Endothelial cell of umbilical vein (primary cell): ENCODE data around the gene MECP2. TPM values are rescaled to one million over a fixed set of nuclear protein-coding genes. Genes with fewer than 3 reads are reported as not detected.

ENCODE experiments used
- BruUV-seq: library from RNA; stranded (reverse); fragments of 400-500 nt; replicated peaks from 2 replicates; lab custom pipeline; 2021; lab: Mats Ljungman, UMichigan
- CTCF ChIA-PET: fragments of 300-600, 350-600 bp; sonication (Branson Sonifier 250); formaldehyde crosslinking; loops from one replicate; lab custom pipeline; 2021; ENCODE audit warnings: antibody characterized with exemption, inconsistent platforms; lab: Charles Lee
- POLR2A ChIA-PET: fragments of 300-600, 350-600 bp; sonication (Branson Sonifier 250); formaldehyde crosslinking; loops from one replicate; lab custom pipeline; 2021; ENCODE audit warnings: antibody characterized with exemption, inconsistent platforms; lab: Charles Lee
- DNase-seq: peaks from one replicate; pipeline ENCODE4 v3.0.0-alpha.2; 2011; ENCODE audit warnings: low read depth, low spot score
- FAIRE-seq: peaks from 2 replicates; lab custom pipeline; 2011; peaks lifted over from hg19 to GRCh38; lab: Jason Lieb, UNC
- H2AFZ ChIP-seq: 2 replicates; pipeline ENCODE4 v1.6.0; 2012; ENCODE audit warnings: low read depth, low read length, control low read depth, inconsistent platforms
- H3K27ac ChIP-seq: 2 replicates; pipeline ENCODE4 v1.5.1; 2011; ENCODE audit warnings: low read depth, mild to moderate bottlenecking, control low read depth, low read length, moderate library complexity; ENCODE audit not compliant: insufficient read depth
- H3K27me3 ChIP-seq, 2 experiments: 2 replicates each; pipeline versions ENCODE4 v1.6.0 to v1.6.1; 2011; ENCODE audit warnings: low read length in 2 of 2, mixed read lengths in 1 of 2; ENCODE audit not compliant: control insufficient read depth in 2 of 2, insufficient read depth in 2 of 2
- H3K36me3 ChIP-seq, 2 experiments: 2 replicates in 1 of 2; 3 replicates in 1 of 2; pipeline ENCODE4 v1.5.1; 2011; ENCODE audit warnings: low read length in 2 of 2, mild to moderate bottlenecking in 1 of 2, moderate library complexity in 1 of 2; ENCODE audit not compliant: control insufficient read depth in 2 of 2, insufficient read depth in 2 of 2; ENCODE audit errors: extremely low read depth in 1 of 2
- H3K4me1 ChIP-seq: 3 replicates; pipeline ENCODE4 v1.5.1; 2011; ENCODE audit warnings: mild to moderate bottlenecking, low read length; ENCODE audit not compliant: control insufficient read depth, insufficient read depth; ENCODE audit errors: extremely low read depth
- H3K4me2 ChIP-seq: 2 replicates; pipeline ENCODE4 v1.6.1; 2011; ENCODE audit warnings: low read length, control low read depth, mixed read lengths; ENCODE audit not compliant: insufficient read depth
- H3K4me3 ChIP-seq, 3 experiments: fragments of 200-600 bp in 1 of 3; sonication (generic), shearing (Covaris generic) in 1 of 3; replicated peaks in 1 of 3; 2 replicates each; pipeline ENCODE4 v1.5.1; 2011 to 2016; ENCODE audit warnings: control low read depth in 3 of 3, low read length in 3 of 3, mild to moderate bottlenecking in 2 of 3, inconsistent platforms in 1 of 3, low read depth in 1 of 3, moderate library complexity in 1 of 3; ENCODE audit not compliant: insufficient read depth in 1 of 3
- H3K79me2 ChIP-seq: 2 replicates; pipeline ENCODE4 v1.6.0; 2012; ENCODE audit warnings: low read length, inconsistent platforms; ENCODE audit not compliant: control insufficient read depth, insufficient read depth
- H3K9ac ChIP-seq: replicated peaks from 2 replicates; pipeline ENCODE3; 2011; ENCODE audit warnings: low read length, control low read depth; ENCODE audit not compliant: insufficient read depth; ENCODE audit errors: extremely low read depth
- H3K9me1 ChIP-seq: replicated peaks from 3 replicates; pipeline ENCODE4 v1.6.0; 2011; ENCODE audit warnings: mild to moderate bottlenecking, low read length; ENCODE audit not compliant: control insufficient read depth, insufficient read depth; ENCODE audit errors: extremely low read depth
- H3K9me3 ChIP-seq: replicated peaks from 2 replicates; pipeline ENCODE4 v1.5.1; 2012; ENCODE audit warnings: low read length, inconsistent platforms; ENCODE audit not compliant: control insufficient read depth, insufficient read depth
- H4K20me1 ChIP-seq: replicated peaks from 2 replicates; pipeline ENCODE3; 2011; ENCODE audit warnings: mild to moderate bottlenecking, low read length; ENCODE audit not compliant: control insufficient read depth, insufficient read depth; ENCODE audit errors: extremely low read depth
- CTCF ChIP-seq, 2 donors: IDR thresholded peaks; 1 replicate in 1 of 2; 2 replicates in 1 of 2; pipeline ENCODE4 v1.5.1; 2011; ENCODE audit warnings: low read length in 2 of 2, mild to moderate bottlenecking in 2 of 2, moderate library complexity in 2 of 2, control low read depth in 1 of 2, inconsistent platforms in 1 of 2, low read depth in 1 of 2; ENCODE audit not compliant: insufficient read depth in 1 of 2; ENCODE audit errors: extremely low read depth in 1 of 2
- EZH2 ChIP-seq: IDR thresholded peaks from 2 replicates; pipeline ENCODE4 v1.6.1; 2012; ENCODE audit warnings: borderline replicate concordance, low read depth, mild to moderate bottlenecking, moderate library complexity, low read length, inconsistent platforms; ENCODE audit not compliant: severe bottlenecking
- JUN ChIP-seq: IDR thresholded peaks from 2 replicates; pipeline ENCODE4 v1.6.1; 2011; ENCODE audit warnings: borderline replicate concordance, low read depth; ENCODE audit not compliant: insufficient read length, insufficient read depth
- MAX ChIP-seq: IDR thresholded peaks from 2 replicates; pipeline ENCODE4 v1.6.1; 2011; ENCODE audit not compliant: insufficient read depth, insufficient read length
- MYC ChIP-seq: IDR thresholded peaks from one replicate; pipeline ENCODE4 v1.6.1; 2011; ENCODE audit warnings: mild to moderate bottlenecking, low read depth, low read length
- POLR2A ChIP-seq: IDR thresholded peaks from 2 replicates; pipeline ENCODE4 v1.6.1; 2012; ENCODE audit warnings: low read depth, mild to moderate bottlenecking, control low read depth, low read length
- dilution Hi-C: fragments of 300-500 bp; cut with MboI; formaldehyde crosslinking; loops from one replicate; pipeline ENCODE4 v1.15.0; 2019; ENCODE audit warnings: low sequenced_read_pairs; ENCODE audit not compliant: extremely low pct_ligation_motif_present
- intact Hi-C: fragments of 100-400 bp; cut with micrococcal nuclease; formaldehyde crosslinking; loops from one replicate; pipeline ENCODE4 v1.10.0; 2022
- polyA plus RNA-seq, 4 experiments: library from polyadenylated mRNA; depleted of rRNA in 3 of 4; stranded (reverse) in 3 of 4; unstranded in 1 of 4; fragments of >200 nt; gene quantifications; 2 replicates each; pipeline versions ENCODE4 v1.2.1 to v1.2.3, GENCODE V29; 2011 to 2012; ENCODE audit warnings: missing spikeins in 1 of 4
- total RNA-seq: library from RNA; stranded (reverse); gene quantifications from 2 replicates; pipeline ENCODE4 v1.2.3, GENCODE V29; 2021

MECP2 gene
- total and polyA plus RNA-seq, 2 donors (not counting 3 experiments of a cell fraction or from before 2014, with no cell fraction given), result 9.0 to 45.3 TPM

DNA sequence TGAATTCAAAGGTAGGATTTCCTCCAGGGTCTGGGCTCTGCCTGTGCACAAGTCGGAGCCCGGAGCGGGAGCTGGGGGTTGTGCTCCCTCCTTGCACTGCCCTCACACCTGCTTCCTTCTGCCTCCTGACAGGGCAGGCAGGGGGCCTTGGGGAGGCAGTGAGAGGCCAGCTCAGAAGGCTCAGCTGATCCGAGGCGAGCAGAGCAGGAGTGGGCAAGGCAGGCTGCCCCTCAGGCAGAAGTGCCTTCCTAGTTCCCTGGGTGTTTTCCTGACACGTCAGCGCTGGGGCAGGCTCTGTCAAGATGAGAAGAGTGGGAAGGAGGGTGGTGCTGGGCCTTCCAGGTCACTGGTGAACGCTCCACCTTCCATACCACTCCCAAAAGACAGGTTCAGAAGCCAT, 72.3 kb downstream of the MECP2 start:
- Histone ChIP-seq H3K4me3 (no peak overlapping the region), H3K9me1 (no peaks in the 10 kb centered on the region), H4K20me1 (no peaks in the 10 kb centered on the region), H3K27me3 (no peaks in the 10 kb centered on the region), H3K79me2 (no peaks in the 10 kb centered on the region), H3K4me2 (no peak overlapping the region), H2AFZ (no peak overlapping the region), H3K9ac (no peak overlapping the region), H3K9me3 (no peaks in the 10 kb centered on the region), H3K36me3 (peaks cover 0 to 9% of the 10 kb centered on the region in 2 experiments), H3K27ac (no peak overlapping the region), H3K4me1 (peaks cover 14% of the 10 kb centered on the region)
- intact Hi-C loops, result no loop called here
- POLR2A ChIA-PET, result no interaction called here
- no TSS peak for BruUV-seq
- no peak for TF ChIP-seq JUN
- TF ChIP-seq MAX, result no peak
- TF ChIP-seq CTCF (IDR thresholded peaks at IDR 0.05; ENCODE audit: extremely low read depth in 1 of 2, insufficient read depth in 1 of 2, low read depth in 1 of 2, low read length in 2 of 2), result no peak
- TF ChIP-seq EZH2, result no peak
- TF ChIP-seq MYC, result no peak
- CTCF ChIA-PET, result interaction anchor here (4.0 kb wide), 1 partner anchor 12 kb away, joined by 16 read pairs; no protein-coding TSS in a partner anchor
- FAIRE-seq, result no peak
- DNase-seq, result no peak
- dilution Hi-C loops, result no loop called here

DNA sequence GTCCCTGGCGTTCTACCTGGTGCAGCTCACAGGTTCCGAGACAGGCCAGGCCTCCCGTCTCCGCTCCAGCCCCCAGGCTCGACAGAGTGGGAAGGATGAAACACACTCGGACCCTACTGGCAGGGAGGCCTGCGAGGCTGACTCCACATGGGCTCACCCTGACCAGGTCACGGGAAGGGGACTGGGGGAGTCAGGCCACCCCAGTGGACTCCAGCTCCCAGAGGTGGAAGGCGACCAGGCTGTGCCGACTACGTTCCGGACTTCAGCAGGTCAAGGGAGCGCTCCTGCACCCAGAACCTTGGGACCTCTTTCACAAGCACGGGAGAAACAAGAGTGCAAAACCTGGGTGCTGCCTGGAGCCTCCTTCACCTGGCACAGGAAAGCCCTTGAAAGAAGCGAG, 73.2 kb downstream of the MECP2 start:
- intact Hi-C loops (no loop called here), dilution Hi-C loops (no loop called here)
- H3K9ac ChIP-seq, result no peak overlapping the region
- POLR2A ChIA-PET, result no interaction called here
- DNase-seq, result no peak
- no peak overlapping the region for H2AFZ ChIP-seq
- H3K9me3 ChIP-seq, result no peaks in the 10 kb centered on the region
- H3K9me1 ChIP-seq, result no peaks in the 10 kb centered on the region
- no peak overlapping the region for H3K4me3 ChIP-seq
- H3K27me3 ChIP-seq, result no peaks in the 10 kb centered on the region
- BruUV-seq, result no TSS peak
- H3K4me1 ChIP-seq, result peaks cover 16% of the 10 kb centered on the region
- no peaks in the 10 kb centered on the region for H4K20me1 ChIP-seq
- no peak for FAIRE-seq
- CTCF ChIA-PET, result interaction anchor here (2.8 kb wide), 1 partner anchor 11 kb away, joined by 9 read pairs; no protein-coding TSS in a partner anchor
- H3K27ac ChIP-seq, result no peak overlapping the region
- H3K79me2 ChIP-seq, result peaks cover under 1% of the 10 kb centered on the region
- H3K36me3 ChIP-seq, result peaks cover 0 to 7% of the 10 kb centered on the region in 2 experiments
- no peak overlapping the region for H3K4me2 ChIP-seq
- TF ChIP-seq POLR2A, result no peak
- no peak for TF ChIP-seq MAX
